H1 (cell line): Measurements from ENCODE around the gene DDHD1. TPM values are rescaled to one million over a fixed set of nuclear protein-coding genes. Genes with fewer than 3 reads are reported as not detected.

ENCODE experiments used
- MAFK ChIP-seq: IDR thresholded peaks from 2 replicates; pipeline ENCODE4 v1.6.1; 2012; ENCODE audit warnings: low read depth, mild to moderate bottlenecking, improper control_type of control experiment, low read length
- SP2 ChIP-seq: IDR thresholded peaks from 2 replicates; pipeline ENCODE4 v1.6.1; 2012; ENCODE audit warnings: mild to moderate bottlenecking, low read length, inconsistent platforms
- TAF1 ChIP-seq: IDR thresholded peaks from 2 replicates; pipeline ENCODE4 v1.6.1; 2011; ENCODE audit warnings: mild to moderate bottlenecking, low read depth, low read length
- TEAD4 ChIP-seq: IDR thresholded peaks from 2 replicates; pipeline ENCODE4 v1.6.1; 2012; ENCODE audit warnings: low read depth, low read length, inconsistent platforms, mixed read lengths
- polyA plus RNA-seq, 7 experiments: library from polyadenylated mRNA; depleted of rRNA in 3 of 7; stranded (reverse) in 5 of 7; unstranded in 2 of 7; fragments of >200 nt in 5 of 7; fragments of 200-250 nt in 2 of 7; gene quantifications; 1 replicate in 5 of 7; 2 replicates in 1 of 7; 4 replicates in 1 of 7; pipeline versions ENCODE4 v1.2.1 to v1.2.3, GENCODE V29; 2011 to 2013; ENCODE audit warnings: missing spikeins in 2 of 7, mixed read lengths in 2 of 7
- total RNA-seq: library from RNA; stranded (reverse); fragmentation: NEBNext Ultra II Directional; extraction: Animal tissue kit (Norgen Biotek cat#: 25700); gene quantifications from 2 replicates; pipeline ENCODE4 v1.2.1, GENCODE V29; 2021
- TF ChIP-seq, protein P1 (sequence below): fragments of 300-600 bp; sonication (generic); IDR thresholded peaks from 2 replicates; pipeline ENCODE4 v1.7.1; 2012; ENCODE audit warnings: low read length, moderate library complexity, mild to moderate bottlenecking, inconsistent platforms; ENCODE audit not compliant: insufficient replicate concordance

DDHD1 gene
- total and polyA plus RNA-seq, 2 of the 8 experiments (the other 6 are each of a cell fraction or from before 2014, with no cell fraction given), result 3.6 to 16.0 TPM

- TF ChIP-seq, protein P1, sequence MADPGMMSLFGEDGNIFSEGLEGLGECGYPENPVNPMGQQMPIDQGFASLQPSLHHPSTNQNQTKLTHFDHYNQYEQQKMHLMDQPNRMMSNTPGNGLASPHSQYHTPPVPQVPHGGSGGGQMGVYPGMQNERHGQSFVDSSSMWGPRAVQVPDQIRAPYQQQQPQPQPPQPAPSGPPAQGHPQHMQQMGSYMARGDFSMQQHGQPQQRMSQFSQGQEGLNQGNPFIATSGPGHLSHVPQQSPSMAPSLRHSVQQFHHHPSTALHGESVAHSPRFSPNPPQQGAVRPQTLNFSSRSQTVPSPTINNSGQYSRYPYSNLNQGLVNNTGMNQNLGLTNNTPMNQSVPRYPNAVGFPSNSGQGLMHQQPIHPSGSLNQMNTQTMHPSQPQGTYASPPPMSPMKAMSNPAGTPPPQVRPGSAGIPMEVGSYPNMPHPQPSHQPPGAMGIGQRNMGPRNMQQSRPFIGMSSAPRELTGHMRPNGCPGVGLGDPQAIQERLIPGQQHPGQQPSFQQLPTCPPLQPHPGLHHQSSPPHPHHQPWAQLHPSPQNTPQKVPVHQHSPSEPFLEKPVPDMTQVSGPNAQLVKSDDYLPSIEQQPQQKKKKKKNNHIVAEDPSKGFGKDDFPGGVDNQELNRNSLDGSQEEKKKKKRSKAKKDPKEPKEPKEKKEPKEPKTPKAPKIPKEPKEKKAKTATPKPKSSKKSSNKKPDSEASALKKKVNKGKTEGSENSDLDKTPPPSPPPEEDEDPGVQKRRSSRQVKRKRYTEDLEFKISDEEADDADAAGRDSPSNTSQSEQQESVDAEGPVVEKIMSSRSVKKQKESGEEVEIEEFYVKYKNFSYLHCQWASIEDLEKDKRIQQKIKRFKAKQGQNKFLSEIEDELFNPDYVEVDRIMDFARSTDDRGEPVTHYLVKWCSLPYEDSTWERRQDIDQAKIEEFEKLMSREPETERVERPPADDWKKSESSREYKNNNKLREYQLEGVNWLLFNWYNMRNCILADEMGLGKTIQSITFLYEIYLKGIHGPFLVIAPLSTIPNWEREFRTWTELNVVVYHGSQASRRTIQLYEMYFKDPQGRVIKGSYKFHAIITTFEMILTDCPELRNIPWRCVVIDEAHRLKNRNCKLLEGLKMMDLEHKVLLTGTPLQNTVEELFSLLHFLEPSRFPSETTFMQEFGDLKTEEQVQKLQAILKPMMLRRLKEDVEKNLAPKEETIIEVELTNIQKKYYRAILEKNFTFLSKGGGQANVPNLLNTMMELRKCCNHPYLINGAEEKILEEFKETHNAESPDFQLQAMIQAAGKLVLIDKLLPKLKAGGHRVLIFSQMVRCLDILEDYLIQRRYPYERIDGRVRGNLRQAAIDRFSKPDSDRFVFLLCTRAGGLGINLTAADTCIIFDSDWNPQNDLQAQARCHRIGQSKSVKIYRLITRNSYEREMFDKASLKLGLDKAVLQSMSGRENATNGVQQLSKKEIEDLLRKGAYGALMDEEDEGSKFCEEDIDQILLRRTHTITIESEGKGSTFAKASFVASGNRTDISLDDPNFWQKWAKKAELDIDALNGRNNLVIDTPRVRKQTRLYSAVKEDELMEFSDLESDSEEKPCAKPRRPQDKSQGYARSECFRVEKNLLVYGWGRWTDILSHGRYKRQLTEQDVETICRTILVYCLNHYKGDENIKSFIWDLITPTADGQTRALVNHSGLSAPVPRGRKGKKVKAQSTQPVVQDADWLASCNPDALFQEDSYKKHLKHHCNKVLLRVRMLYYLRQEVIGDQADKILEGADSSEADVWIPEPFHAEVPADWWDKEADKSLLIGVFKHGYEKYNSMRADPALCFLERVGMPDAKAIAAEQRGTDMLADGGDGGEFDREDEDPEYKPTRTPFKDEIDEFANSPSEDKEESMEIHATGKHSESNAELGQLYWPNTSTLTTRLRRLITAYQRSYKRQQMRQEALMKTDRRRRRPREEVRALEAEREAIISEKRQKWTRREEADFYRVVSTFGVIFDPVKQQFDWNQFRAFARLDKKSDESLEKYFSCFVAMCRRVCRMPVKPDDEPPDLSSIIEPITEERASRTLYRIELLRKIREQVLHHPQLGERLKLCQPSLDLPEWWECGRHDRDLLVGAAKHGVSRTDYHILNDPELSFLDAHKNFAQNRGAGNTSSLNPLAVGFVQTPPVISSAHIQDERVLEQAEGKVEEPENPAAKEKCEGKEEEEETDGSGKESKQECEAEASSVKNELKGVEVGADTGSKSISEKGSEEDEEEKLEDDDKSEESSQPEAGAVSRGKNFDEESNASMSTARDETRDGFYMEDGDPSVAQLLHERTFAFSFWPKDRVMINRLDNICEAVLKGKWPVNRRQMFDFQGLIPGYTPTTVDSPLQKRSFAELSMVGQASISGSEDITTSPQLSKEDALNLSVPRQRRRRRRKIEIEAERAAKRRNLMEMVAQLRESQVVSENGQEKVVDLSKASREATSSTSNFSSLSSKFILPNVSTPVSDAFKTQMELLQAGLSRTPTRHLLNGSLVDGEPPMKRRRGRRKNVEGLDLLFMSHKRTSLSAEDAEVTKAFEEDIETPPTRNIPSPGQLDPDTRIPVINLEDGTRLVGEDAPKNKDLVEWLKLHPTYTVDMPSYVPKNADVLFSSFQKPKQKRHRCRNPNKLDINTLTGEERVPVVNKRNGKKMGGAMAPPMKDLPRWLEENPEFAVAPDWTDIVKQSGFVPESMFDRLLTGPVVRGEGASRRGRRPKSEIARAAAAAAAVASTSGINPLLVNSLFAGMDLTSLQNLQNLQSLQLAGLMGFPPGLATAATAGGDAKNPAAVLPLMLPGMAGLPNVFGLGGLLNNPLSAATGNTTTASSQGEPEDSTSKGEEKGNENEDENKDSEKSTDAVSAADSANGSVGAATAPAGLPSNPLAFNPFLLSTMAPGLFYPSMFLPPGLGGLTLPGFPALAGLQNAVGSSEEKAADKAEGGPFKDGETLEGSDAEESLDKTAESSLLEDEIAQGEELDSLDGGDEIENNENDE, result no peak
- no peak for TF ChIP-seq SP2
- no peak for TF ChIP-seq MAFK
- no peak for TF ChIP-seq TEAD4
- TF ChIP-seq TAF1, result no peak
These were observed 112.1 kb downstream of the DDHD1 start (continued) for GRCh38 chr14:53041067-53041466.
